HepG2 (cell line): Measurements from ENCODE around the gene MED13. TPM values are rescaled to one million over a fixed set of nuclear protein-coding genes. Genes with fewer than 3 reads are reported as not detected.

ENCODE experiments used
- CBX5 ChIP-seq: sonication (generic); formaldehyde crosslinking; IDR thresholded peaks from 2 replicates; pipeline ENCODE4 v1.4.0; 2020; ENCODE audit warnings: missing genetic modification reagents, borderline replicate concordance
- DDIT3 ChIP-seq: sonication (generic); formaldehyde crosslinking; IDR thresholded peaks from 2 replicates; pipeline ENCODE4 v1.4.0; 2020; ENCODE audit warnings: mild to moderate bottlenecking, missing genetic modification reagents
- FOXK2 ChIP-seq: fragments of 450-650 bp; IDR thresholded peaks from 2 replicates; pipeline ENCODE4 v1.6.1; 2016
- HCFC1 ChIP-seq: fragments of 150-350 bp; IDR thresholded peaks from 2 replicates; pipeline ENCODE4 v1.6.1; 2014; ENCODE audit warnings: low read depth, low read length
- IRF2 ChIP-seq: IDR thresholded peaks from 2 replicates; pipeline ENCODE4 v1.6.1; 2018; ENCODE audit warnings: missing genetic modification reagents, missing compliant biosample characterization
- KDM3A ChIP-seq: IDR thresholded peaks from 2 replicates; pipeline ENCODE4 v1.6.1; 2018; ENCODE audit warnings: low read depth, missing compliant biosample characterization
- KLF15 ChIP-seq: sonication (generic); formaldehyde crosslinking; IDR thresholded peaks from 2 replicates; pipeline ENCODE4 v1.8.1; 2023; ENCODE audit warnings: borderline replicate concordance, mild to moderate bottlenecking, inconsistent platforms, missing genetic modification reagents, mixed read lengths
- MED1 ChIP-seq: sonication (generic); formaldehyde crosslinking; IDR thresholded peaks from 2 replicates; pipeline ENCODE4 v1.4.0; 2020; ENCODE audit warnings: missing genetic modification reagents
- MIER2 ChIP-seq: IDR thresholded peaks from 2 replicates; pipeline ENCODE4 v1.6.1; 2016; ENCODE audit warnings: missing biosample characterization, missing genetic modification reagents
- PHF8 ChIP-seq: sonication (generic); formaldehyde crosslinking; IDR thresholded peaks from 2 replicates; pipeline ENCODE4 v1.5.0; 2020; ENCODE audit warnings: missing genetic modification reagents
- RFX5 ChIP-seq: IDR thresholded peaks from 2 replicates; pipeline ENCODE4 v1.6.1; 2011; ENCODE audit warnings: low read depth, low read length, improper control_type of control experiment
- RNF2 ChIP-seq: fragments of 450-650 bp; conservative IDR thresholded peaks from 2 replicates; pipeline ENCODE4 v1.6.1; 2016; ENCODE audit warnings: low read depth
- SMC3 ChIP-seq: IDR thresholded peaks from 2 replicates; pipeline ENCODE4 v1.6.1; 2011; ENCODE audit warnings: low read length, improper control_type of control experiment
- SOX6 ChIP-seq, 2 experiments: fragments of 450-650 bp in 1 of 2; sonication (generic) in 1 of 2; formaldehyde crosslinking in 1 of 2; IDR thresholded peaks; 2 replicates each; pipeline versions ENCODE4 v1.4.0 to v1.6.1; 2017 to 2020; ENCODE audit warnings: antibody characterized with exemption in 1 of 2, mild to moderate bottlenecking in 1 of 2, missing genetic modification reagents in 1 of 2
- TSC22D2 ChIP-seq: sonication (generic); formaldehyde crosslinking; IDR thresholded peaks from 2 replicates; pipeline ENCODE4 v1.5.1; 2020; ENCODE audit warnings: missing genetic modification reagents, mild to moderate bottlenecking, borderline replicate concordance
- ZBTB20 ChIP-seq: sonication (generic); formaldehyde crosslinking; IDR thresholded peaks from 2 replicates; pipeline ENCODE4 v1.8.1; 2023; ENCODE audit warnings: missing genetic modification reagents, low read depth, mild to moderate bottlenecking, borderline replicate concordance
- ZBTB7B ChIP-seq: sonication (generic); formaldehyde crosslinking; IDR thresholded peaks from 2 replicates; pipeline ENCODE4 v1.4.0; 2020; ENCODE audit warnings: missing genetic modification reagents
- ZKSCAN1 ChIP-seq: fragments of 150-350 bp; IDR thresholded peaks from 2 replicates; pipeline ENCODE4 v1.6.1; 2014; ENCODE audit warnings: low read length
- ZKSCAN5 ChIP-seq: sonication (generic); formaldehyde crosslinking; IDR thresholded peaks from 2 replicates; pipeline ENCODE4 v1.5.1; 2020; ENCODE audit warnings: mild to moderate bottlenecking, missing genetic modification reagents
- ZMYM4 ChIP-seq: sonication (generic); formaldehyde crosslinking; IDR thresholded peaks from 2 replicates; pipeline ENCODE4 v1.8.1; 2023; ENCODE audit warnings: mild to moderate bottlenecking, missing genetic modification reagents
- ZNF318 ChIP-seq: sonication (generic); formaldehyde crosslinking; IDR thresholded peaks from 2 replicates; pipeline ENCODE4 v1.4.0; 2020; ENCODE audit warnings: mild to moderate bottlenecking, missing genetic modification reagents
- ZNF326 ChIP-seq: sonication (generic); formaldehyde crosslinking; IDR thresholded peaks from 2 replicates; pipeline ENCODE4 v1.4.0; 2020; ENCODE audit warnings: missing genetic modification reagents, borderline replicate concordance
- ZNF337 ChIP-seq: sonication (generic); formaldehyde crosslinking; IDR thresholded peaks from 2 replicates; pipeline ENCODE4 v1.5.1; 2020; ENCODE audit warnings: missing genetic modification reagents, low read depth, mild to moderate bottlenecking, borderline replicate concordance
- ZNF33B ChIP-seq: sonication (generic); formaldehyde crosslinking; IDR thresholded peaks from 2 replicates; pipeline ENCODE4 v1.5.1; 2020; ENCODE audit warnings: mild to moderate bottlenecking, missing genetic modification reagents
- polyA plus RNA-seq, 8 experiments: library from polyadenylated mRNA; depleted of rRNA in 3 of 8; stranded (reverse) in 7 of 8; unstranded in 1 of 8; fragments of >200 nt; fragmentation: Illumina TruSeq in 4 of 8; extraction: Trizol in 4 of 8; gene quantifications; 2 replicates each; pipeline versions ENCODE4 v1.2.1 to v1.2.3, GENCODE V29; 2011 to 2016; ENCODE audit warnings: low read depth in 4 of 8, missing spikeins in 1 of 8, mixed read lengths in 1 of 8; ENCODE audit not compliant: insufficient read depth in 1 of 8
- total RNA-seq, 5 experiments: library from RNA; depleted of rRNA; stranded (reverse); fragments of >200 nt; fragmentation: Illumina TruSeq; extraction: Trizol; gene quantifications; 2 replicates each; pipeline ENCODE4 v1.2.3, GENCODE V29; 2016; ENCODE audit warnings: low read depth in 1 of 5

Gene MED13
- total and polyA plus RNA-seq, 2 of the 13 experiments (the other 11 are each of a cell fraction or from before 2014, with no cell fraction given), result 27.4 to 69.1 TPM

- TF ChIP-seq ZNF318 (CRISPR knock-in tag), result no peak
- TF ChIP-seq TSC22D2 (CRISPR knock-in tag), result peak; percentile 93; the same call in 1 of the 2 replicates
- no peak for TF ChIP-seq FOXK2
- peak; percentile 53; the same call in 1 of the 2 replicates for TF ChIP-seq PHF8 (CRISPR knock-in tag)
- TF ChIP-seq RNF2, result 0 out of 2 replicates have a peak, but pooled peaks have one; percentile 48
- TF ChIP-seq IRF2 (CRISPR knock-in tag), result peak; percentile 94
- no peak for TF ChIP-seq HCFC1
- peak; percentile 67; the same call in 1 of the 2 replicates for TF ChIP-seq ZKSCAN1
- TF ChIP-seq DDIT3 (CRISPR knock-in tag), result 0 out of 2 replicates have a peak, but pooled peaks have one; percentile 64
- TF ChIP-seq ZBTB7B (CRISPR knock-in tag), result peak; percentile 56; the same call in 1 of the 2 replicates
- peak; percentile 79; the same call in 1 of the 2 replicates for TF ChIP-seq MIER2
- 0 out of 2 replicates have a peak, but pooled peaks have one; percentile 55 for TF ChIP-seq ZBTB20 (CRISPR knock-in tag)
- peak; percentile 94 for TF ChIP-seq KDM3A
- TF ChIP-seq ZNF326, result 0 out of 2 replicates have a peak, but pooled peaks have one; percentile 36
- TF ChIP-seq ZNF337, result 0 out of 2 replicates have a peak, but pooled peaks have one; percentile 49
- TF ChIP-seq SOX6 (IDR thresholded peaks at IDR 0.05), result no peak
- peak; percentile 47 for TF ChIP-seq SOX6 (CRISPR knock-in tag; IDR thresholded peaks at IDR 0.05)
- TF ChIP-seq CBX5 (CRISPR knock-in tag), result peak; percentile 87; the same call in 1 of the 2 replicates
- TF ChIP-seq ZMYM4, result peak; percentile 94
- TF ChIP-seq ZNF33B (CRISPR knock-in tag), result peak; percentile 35; the same call in 1 of the 2 replicates
- TF ChIP-seq ZKSCAN5, result no peak
- no peak for TF ChIP-seq RFX5
- TF ChIP-seq MED1, result peak; percentile 69
- peak; percentile 100 for TF ChIP-seq SMC3
- no peak for TF ChIP-seq KLF15 (CRISPR knock-in tag)
These were observed 44.4 kb upstream of the MED13 start (continued) for GRCh38 chr17:62109378-62109902.
